HG02973 (cell line): ENCODE results near the gene OLFML3.

Source experiments
- ATAC-seq: cut with Tn5 transposase; IDR thresholded peaks from one replicate; pipeline ENCODE4 v1.9.1; 2021; ENCODE audit warnings: moderate library complexity; ENCODE audit not compliant: unreplicated experiment

OLFML3 gene, protein sequence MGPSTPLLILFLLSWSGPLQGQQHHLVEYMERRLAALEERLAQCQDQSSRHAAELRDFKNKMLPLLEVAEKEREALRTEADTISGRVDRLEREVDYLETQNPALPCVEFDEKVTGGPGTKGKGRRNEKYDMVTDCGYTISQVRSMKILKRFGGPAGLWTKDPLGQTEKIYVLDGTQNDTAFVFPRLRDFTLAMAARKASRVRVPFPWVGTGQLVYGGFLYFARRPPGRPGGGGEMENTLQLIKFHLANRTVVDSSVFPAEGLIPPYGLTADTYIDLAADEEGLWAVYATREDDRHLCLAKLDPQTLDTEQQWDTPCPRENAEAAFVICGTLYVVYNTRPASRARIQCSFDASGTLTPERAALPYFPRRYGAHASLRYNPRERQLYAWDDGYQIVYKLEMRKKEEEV

GRCh38 chr1:113978863-113979702, at the start of gene OLFML3:
Gene OLFML3 (plus strand): TSS chr1:113979474. CDS start chr1:113979517, 43 bp downstream.
- no peak for ATAC-seq

DNA sequence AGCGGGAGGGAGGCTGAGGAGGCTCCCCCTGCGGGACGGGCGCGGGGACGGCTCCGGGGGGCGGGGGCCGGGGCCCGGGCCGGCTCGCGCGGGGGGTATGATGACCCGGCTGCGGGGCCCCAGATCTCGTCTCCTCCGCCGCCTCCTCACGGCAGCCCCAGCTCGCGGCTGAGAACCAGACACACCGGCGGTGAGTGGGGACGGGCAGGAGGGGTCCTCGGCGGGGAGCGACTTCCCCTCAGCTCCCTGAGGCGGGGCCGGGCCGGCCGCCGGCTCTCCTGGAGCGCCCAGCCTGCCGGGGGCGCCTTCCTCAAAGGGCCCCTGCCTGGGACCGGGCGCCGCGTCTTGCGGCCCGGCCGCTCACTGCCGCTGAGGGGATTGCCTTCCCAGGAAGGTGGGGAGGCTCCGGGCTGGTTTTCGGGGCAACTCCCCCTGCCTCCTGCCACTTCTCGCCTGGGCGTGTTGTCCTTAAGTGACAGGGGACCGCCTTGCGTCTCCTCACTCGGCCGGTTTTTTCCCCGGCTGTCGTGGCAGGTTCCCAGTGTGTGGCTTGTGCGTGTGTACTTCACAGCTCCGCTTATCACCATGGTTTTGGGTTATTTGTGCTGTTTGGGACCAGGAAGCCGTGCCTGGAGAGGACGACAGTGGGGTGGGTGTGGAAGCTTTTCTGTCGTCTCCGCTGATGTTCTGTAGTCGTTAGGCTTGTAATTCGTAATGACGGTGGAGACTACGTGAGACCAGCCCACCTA, 49.4 kb upstream of the OLFML3 start:
- peak; percentile 23 for ATAC-seq

DNA sequence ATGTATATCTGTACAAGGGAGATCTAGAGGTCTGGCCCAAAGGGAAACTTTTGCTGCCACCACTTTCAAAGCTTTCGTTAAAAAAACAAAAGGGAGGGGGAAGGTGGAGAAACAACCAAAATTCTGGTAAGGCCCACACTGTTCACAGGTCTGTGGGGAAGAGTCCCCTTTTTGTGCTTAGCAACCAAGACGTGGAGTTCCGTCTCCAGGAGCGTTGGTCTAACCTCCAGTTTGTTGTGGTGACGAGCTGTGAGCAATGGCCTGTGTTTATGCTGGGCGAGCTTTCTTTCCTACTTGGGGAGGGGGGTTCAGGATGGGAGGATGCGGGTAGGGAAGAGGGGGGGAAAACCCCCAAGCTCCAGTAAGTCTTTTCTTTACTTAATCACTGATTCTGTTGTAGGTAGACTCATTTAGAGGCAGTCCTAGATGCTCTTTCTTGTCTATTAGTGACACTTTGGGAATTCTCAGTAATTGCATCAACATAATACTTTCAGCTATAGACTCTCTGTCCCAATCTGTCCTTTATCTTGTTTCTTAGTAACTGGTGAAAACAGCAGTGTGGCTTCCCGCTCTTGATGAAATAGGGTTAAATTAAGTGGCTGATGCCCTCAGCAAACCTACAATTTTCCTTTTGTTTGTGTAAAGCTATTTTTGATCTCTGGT, 48.6 kb upstream of the OLFML3 start:
- peak; percentile 42 for ATAC-seq

- no peak for ATAC-seq
Observed at GRCh38 chr1:113931451-113931851, 47.8 kb upstream of the OLFML3 start.

DNA sequence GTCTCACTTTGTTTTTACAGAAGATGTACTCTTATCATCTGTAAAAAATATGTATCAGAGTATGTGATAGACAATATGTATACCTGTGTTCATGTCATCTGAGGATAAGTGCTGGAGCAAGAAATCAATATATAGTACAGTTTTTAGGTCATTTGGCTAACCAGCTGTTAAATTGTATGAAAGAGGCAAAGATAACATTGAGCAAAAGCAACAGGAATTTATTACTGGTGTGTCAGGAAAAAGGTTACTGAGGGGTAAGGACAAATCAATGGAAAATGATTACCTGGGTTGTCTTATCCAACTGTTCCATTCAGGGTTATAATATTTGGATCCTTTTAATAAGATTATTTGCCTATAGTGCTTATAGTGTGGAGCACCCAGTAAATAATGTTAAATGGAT, 45.3 kb upstream of the OLFML3 start:
- no peak for ATAC-seq

GRCh38 chr1:113934511-113935055, 44.7 kb upstream of the OLFML3 start:
- ATAC-seq, result no peak

GRCh38 chr1:113935176-113935575, 44.1 kb upstream of the OLFML3 start:
- ATAC-seq, result no peak

DNA sequence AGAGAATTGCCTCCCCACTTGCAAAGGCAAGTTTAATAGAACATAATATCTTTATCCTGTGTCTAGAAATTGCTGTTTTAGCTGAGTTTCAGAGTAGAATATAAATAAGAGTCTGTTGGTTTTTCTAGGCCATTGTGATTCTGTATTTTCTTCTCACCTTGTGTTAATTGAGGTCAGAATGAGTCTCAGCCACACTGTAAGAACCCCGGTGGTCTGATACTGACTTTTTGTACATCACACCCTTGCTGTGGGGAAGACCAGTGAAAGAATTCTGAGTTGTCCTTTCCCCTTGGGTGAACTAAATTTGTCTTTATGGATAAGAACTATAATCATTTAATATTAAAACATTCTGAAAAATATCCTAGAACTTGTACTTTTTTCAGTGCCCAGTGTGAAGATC, 43.3 kb upstream of the OLFML3 start:
- no peak for ATAC-seq

GRCh38 chr1:113937146-113937545, 42.1 kb upstream of the OLFML3 start:
- no peak for ATAC-seq

DNA sequence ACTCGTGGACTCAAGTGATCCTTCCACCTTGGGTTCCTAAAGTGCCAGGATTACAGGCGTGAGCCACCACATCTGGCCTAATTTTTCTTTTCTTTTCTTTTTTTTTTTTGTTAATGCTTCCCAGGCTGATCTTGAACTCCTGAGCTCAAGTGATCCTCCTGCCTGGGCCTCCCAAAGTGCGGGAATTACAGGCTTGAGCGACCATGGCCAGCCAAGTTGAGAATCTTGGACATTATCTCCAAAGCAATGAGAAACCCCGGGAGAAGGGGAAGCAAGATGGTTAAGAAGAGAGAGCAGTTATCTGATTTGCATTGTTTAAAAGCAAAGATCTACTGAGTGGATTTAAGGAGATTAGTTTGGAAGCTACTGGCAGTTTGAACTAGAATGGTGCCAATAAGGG, 41.1 kb upstream of the OLFML3 start:
- ATAC-seq, result no peak

DNA sequence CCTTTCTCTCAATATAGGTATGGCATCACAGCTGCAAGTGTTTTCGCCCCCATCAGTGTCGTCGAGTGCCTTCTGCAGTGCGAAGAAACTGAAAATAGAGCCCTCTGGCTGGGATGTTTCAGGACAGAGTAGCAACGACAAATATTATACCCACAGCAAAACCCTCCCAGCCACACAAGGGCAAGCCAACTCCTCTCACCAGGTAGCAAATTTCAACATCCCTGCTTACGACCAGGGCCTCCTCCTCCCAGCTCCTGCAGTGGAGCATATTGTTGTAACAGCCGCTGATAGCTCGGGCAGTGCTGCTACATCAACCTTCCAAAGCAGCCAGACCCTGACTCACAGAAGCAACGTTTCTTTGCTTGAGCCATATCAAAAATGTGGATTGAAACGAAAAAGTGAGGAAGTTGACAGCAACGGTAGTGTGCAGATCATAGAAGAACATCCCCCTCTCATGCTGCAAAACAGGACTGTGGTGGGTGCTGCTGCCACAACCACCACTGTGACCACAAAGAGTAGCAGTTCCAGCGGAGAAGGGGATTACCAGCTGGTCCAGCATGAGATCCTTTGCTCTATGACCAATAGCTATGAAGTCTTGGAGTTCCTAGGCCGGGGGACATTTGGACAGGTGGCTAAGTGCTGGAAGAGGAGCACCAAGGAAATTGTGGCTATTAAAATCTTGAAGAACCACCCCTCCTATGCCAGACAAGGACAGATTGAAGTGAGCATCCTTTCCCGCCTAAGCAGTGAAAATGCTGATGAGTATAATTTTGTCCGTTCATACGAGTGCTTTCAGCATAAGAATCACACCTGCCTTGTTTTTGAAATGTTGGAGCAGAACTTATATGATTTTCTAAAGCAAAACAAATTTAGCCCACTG, 38.7 kb upstream of the OLFML3 start:
- no peak for ATAC-seq

GRCh38 chr1:113941245-113941559, 38.1 kb upstream of the OLFML3 start:
- no peak for ATAC-seq

DNA sequence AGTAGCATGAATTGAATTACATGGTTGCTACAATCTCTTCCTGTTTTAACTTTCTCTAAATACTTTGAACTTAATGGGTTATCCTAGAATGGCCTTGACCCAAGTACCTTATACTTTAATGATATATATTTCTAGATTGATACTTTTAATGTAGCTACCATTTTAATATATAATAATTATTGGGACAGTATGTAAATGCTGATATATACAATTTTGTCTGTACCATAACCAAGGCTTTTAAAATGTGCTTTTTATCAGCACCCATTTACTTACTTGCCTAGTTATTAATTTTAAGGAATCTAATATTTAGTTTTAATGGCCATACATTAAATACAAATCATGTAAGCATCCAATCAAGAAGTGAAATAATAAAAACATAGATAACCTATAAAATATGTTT, 36.7 kb upstream of the OLFML3 start:
- no peak for ATAC-seq

DNA sequence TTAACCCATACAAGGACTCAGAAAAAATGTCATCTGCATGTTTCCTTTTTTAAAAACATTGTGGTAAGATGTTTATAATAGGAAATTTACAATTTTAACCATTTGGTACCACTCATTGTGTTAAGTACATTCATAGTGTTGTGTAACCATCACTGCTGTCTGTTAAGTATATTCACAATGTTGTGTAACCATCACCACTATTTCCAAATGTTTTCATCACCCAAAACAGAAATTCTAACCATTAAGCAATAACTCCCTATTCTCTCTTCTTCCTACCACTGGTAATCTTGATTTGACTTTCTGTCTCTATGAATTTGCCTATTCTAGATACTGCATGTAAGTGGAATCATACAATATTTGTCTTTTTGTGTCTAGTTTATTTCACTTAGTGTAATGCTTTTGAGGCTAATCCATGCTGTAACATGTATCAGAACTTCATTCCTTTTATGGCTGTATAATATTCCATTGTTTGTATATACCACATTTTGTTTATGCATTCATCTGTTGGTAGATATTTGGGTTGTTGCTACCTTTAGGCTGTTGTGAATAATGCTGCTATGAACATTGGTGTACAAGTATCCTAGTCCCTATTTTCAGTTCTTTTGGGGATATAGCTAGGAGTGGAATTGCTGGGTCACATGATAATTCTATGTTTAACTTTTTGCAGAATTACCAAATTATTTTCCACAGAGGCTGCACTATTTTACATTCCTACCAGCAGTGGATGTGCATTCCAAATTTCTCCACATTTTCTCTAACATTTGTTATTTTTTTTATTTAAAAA, 36.1 kb upstream of the OLFML3 start:
- ATAC-seq, result no peak

DNA sequence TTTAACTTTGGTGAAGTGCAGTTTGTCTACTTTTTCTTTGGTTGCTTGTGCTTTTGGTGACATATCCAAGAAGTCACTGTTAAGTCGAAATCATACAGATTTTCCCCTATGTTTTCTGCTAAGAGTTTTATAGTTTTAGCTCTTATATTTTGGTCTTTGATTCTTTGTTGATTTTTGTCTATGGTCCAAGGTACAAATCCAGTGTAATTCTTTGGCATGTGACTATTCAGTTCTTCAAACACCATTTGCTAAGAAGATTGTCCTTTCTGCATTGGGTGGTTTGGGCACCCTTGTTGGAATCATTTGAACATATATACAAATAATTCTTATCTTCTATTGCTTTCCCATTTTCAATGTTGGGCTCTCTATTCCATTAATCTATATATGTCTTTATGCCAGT, 33.9 kb upstream of the OLFML3 start:
- ATAC-seq, result no peak

GRCh38 chr1:113946112-113946511, 33.2 kb upstream of the OLFML3 start:
- ATAC-seq, result no peak

GRCh38 chr1:113946678-113947387, 32.4 kb upstream of the OLFML3 start:
- ATAC-seq, result no peak

DNA sequence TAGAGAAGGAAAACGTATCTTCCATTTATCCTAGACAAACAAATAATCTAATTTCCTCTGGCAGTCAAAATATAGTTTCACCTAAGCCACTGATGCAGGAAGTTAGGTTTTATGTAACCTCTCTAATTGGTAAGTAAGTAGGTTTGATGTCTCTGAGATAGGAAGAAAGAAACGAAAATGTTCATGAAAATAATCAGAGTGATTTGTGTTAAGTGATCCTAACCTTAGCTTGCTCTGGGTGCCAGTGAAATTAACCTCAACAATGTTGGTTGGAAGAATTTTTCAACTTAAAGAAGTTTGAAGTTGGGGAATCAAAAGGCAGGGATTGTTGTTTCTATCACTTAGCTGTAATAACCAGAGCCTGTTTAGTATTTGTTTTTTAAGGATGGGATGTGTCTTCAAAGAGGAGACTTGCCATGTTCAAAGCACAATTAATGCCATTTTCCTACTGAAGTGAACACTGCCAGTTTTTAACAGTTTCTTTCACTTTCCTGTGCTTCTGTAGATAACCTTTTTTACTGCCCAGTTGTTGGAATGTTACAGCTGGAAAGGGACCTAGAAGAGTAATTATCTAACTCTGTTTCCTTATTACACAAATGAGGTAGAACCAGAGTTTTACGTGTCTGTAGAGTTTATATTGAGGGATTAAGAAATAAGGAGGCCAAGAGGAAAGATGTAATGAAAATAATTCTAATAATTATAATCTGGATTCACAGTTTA, 31.7 kb upstream of the OLFML3 start:
- ATAC-seq, result no peak
